H9 (cell line): ENCODE data around the gene FBN2. TPM values are rescaled to one million over a fixed set of nuclear protein-coding genes. Genes with fewer than 3 reads are reported as not detected.

Experiments
- DNase-seq: peaks from one replicate; pipeline ENCODE4 v3.0.0-alpha.2; 2017
- H2AFZ ChIP-seq: one replicate; pipeline ENCODE4 v1.6.1; 2013; ENCODE audit warnings: mild to moderate bottlenecking, low read length, control low read depth, moderate library complexity
- H2AK5ac ChIP-seq: 2 replicates; pipeline ENCODE4 v1.6.1; 2013; ENCODE audit warnings: low read length, control low read depth, mixed read lengths; ENCODE audit not compliant: insufficient read length
- H2BK120ac ChIP-seq: one replicate; pipeline ENCODE4 v1.6.1; 2013; ENCODE audit warnings: low read depth, mild to moderate bottlenecking, low read length, control low read depth, inconsistent platforms; ENCODE audit not compliant: poor library complexity, severe bottlenecking
- H2BK12ac ChIP-seq: 2 replicates; pipeline ENCODE4 v1.6.1; 2013; ENCODE audit warnings: low read length, control low read depth, mixed read lengths, low read depth; ENCODE audit not compliant: insufficient read length
- H2BK15ac ChIP-seq: 2 replicates; pipeline ENCODE4 v1.6.1; 2013; ENCODE audit warnings: low read depth, low read length, control low read depth
- H2BK20ac ChIP-seq: one replicate; pipeline ENCODE4 v1.6.1; 2013; ENCODE audit warnings: low read depth, mild to moderate bottlenecking, low read length, control low read depth, inconsistent platforms; ENCODE audit not compliant: poor library complexity, severe bottlenecking
- H2BK5ac ChIP-seq: 2 replicates; pipeline ENCODE4 v1.6.1; 2013; ENCODE audit warnings: low read length, control low read depth, mixed read lengths; ENCODE audit not compliant: insufficient read length
- H3K14ac ChIP-seq: 2 replicates; pipeline ENCODE4 v1.6.1; 2013; ENCODE audit warnings: low read length, control low read depth; ENCODE audit not compliant: insufficient read depth
- H3K18ac ChIP-seq: 2 replicates; pipeline ENCODE4 v1.6.1; 2013; ENCODE audit warnings: low read depth, mild to moderate bottlenecking, mixed read lengths, low read length, control low read depth; ENCODE audit not compliant: insufficient read length
- H3K23ac ChIP-seq: 2 replicates; pipeline ENCODE4 v1.6.1; 2013; ENCODE audit warnings: low read length, control low read depth, mixed read lengths, low read depth; ENCODE audit not compliant: insufficient read length
- H3K23me2 ChIP-seq: 2 replicates; pipeline ENCODE4 v1.6.1; 2013; ENCODE audit warnings: low read depth, mild to moderate bottlenecking, mixed read lengths, low read length, control low read depth; ENCODE audit not compliant: insufficient read length, poor library complexity, severe bottlenecking
- H3K27ac ChIP-seq: 2 replicates; pipeline ENCODE4 v1.5.1; 2013; ENCODE audit warnings: low read length, control low read depth, mixed read lengths, low read depth; ENCODE audit not compliant: insufficient read length
- H3K27me3 ChIP-seq: 2 replicates; pipeline ENCODE4 v1.6.1; 2013; ENCODE audit warnings: low read length, control low read depth, inconsistent platforms; ENCODE audit not compliant: insufficient read depth
- H3K4ac ChIP-seq: 2 replicates; pipeline ENCODE4 v1.6.1; 2013; ENCODE audit warnings: low read depth, mild to moderate bottlenecking, control low read depth, inconsistent platforms, low read length, moderate library complexity
- H3K4me1 ChIP-seq: 2 replicates; pipeline ENCODE4 v1.6.1; 2013; ENCODE audit warnings: low read length, control low read depth, inconsistent platforms; ENCODE audit not compliant: insufficient read depth
- H3K4me2 ChIP-seq: 2 replicates; pipeline ENCODE4 v1.6.1; 2013; ENCODE audit warnings: low read length, control low read depth, mixed read lengths; ENCODE audit not compliant: insufficient read length, insufficient read depth
- H3K56ac ChIP-seq: 2 replicates; pipeline ENCODE4 v1.6.1; 2013; ENCODE audit warnings: low read depth, mild to moderate bottlenecking, mixed read lengths, low read length, control low read depth; ENCODE audit not compliant: insufficient read length
- H3K79me1 ChIP-seq: 2 replicates; pipeline ENCODE4 v1.6.1; 2013; ENCODE audit warnings: low read depth, mild to moderate bottlenecking, moderate library complexity, low read length, control low read depth, inconsistent platforms; ENCODE audit not compliant: insufficient read depth, poor library complexity, severe bottlenecking
- H3K79me2 ChIP-seq: 2 replicates; pipeline ENCODE4 v1.6.1; 2013; ENCODE audit warnings: low read length, control low read depth, inconsistent platforms; ENCODE audit not compliant: insufficient read depth
- H3K9ac ChIP-seq: 2 replicates; pipeline ENCODE4 v1.6.1; 2013; ENCODE audit warnings: low read length, control low read depth, mixed read lengths; ENCODE audit not compliant: insufficient read length; ENCODE audit errors: extremely low read depth
- H3K9me3 ChIP-seq: one replicate; pipeline ENCODE4 v1.6.1; 2013; ENCODE audit warnings: low read depth, low read length, inconsistent platforms; ENCODE audit not compliant: control insufficient read depth
- H3T11ph ChIP-seq: one replicate; pipeline ENCODE4 v1.6.1; 2013; ENCODE audit warnings: mild to moderate bottlenecking, low read length, control low read depth, inconsistent platforms
- H4K20me1 ChIP-seq: one replicate; pipeline ENCODE4 v1.6.1; 2013; ENCODE audit not compliant: control insufficient read depth, insufficient read length, insufficient read depth
- H4K5ac ChIP-seq: 2 replicates; pipeline ENCODE4 v1.6.1; 2013; ENCODE audit warnings: low read depth, mild to moderate bottlenecking, mixed read lengths, low read length, control low read depth; ENCODE audit not compliant: insufficient read length
- H4K8ac ChIP-seq: replicated peaks from 2 replicates; pipeline ENCODE4 v1.6.1; 2013; ENCODE audit warnings: low read length, control low read depth, mixed read lengths, low read depth; ENCODE audit not compliant: insufficient read length
- H4K91ac ChIP-seq: 2 replicates; pipeline ENCODE4 v1.6.1; 2013; ENCODE audit warnings: low read depth, mild to moderate bottlenecking, moderate library complexity, mixed read lengths, low read length, control low read depth; ENCODE audit not compliant: insufficient read length
- H3K27ac Mint-ChIP-seq, 3 experiments: 2 replicates in 2 of 3; 3 replicates in 1 of 3; pipeline ENCODE4 v1.8.0; 2020 to 2021; ENCODE audit warnings: mixed read lengths in 3 of 3, mild to moderate bottlenecking in 1 of 3, moderate library complexity in 1 of 3
- H3K27me3 Mint-ChIP-seq: 2 replicates; pipeline ENCODE4 v1.8.0; 2021; ENCODE audit warnings: low read depth, mild to moderate bottlenecking, moderate library complexity, mixed read lengths
- H3K36me3 Mint-ChIP-seq, 3 experiments: 2 replicates in 2 of 3; 3 replicates in 1 of 3; pipeline ENCODE4 v1.8.0; 2020 to 2021; ENCODE audit warnings: low read depth in 3 of 3, mixed read lengths in 3 of 3; ENCODE audit not compliant: insufficient read depth in 1 of 3
- H3K4me1 Mint-ChIP-seq, 2 experiments: 2 replicates each; pipeline ENCODE4 v1.8.0; 2020; ENCODE audit warnings: mixed read lengths in 2 of 2
- H3K4me3 Mint-ChIP-seq, 2 experiments: 2 replicates in 1 of 2; 3 replicates in 1 of 2; pipeline ENCODE4 v1.8.0; 2020 to 2021; ENCODE audit warnings: mild to moderate bottlenecking in 2 of 2, mixed read lengths in 2 of 2, moderate library complexity in 1 of 2
- H3K9me3 Mint-ChIP-seq, 2 experiments: 2 replicates in 1 of 2; 3 replicates in 1 of 2; pipeline ENCODE4 v1.8.0; 2020; ENCODE audit warnings: mild to moderate bottlenecking in 2 of 2, mixed read lengths in 2 of 2, moderate library complexity in 1 of 2
- WGBS: extraction: QIAGEN DNeasy Blood & Tissue Kit; methylation state at CpG from one replicate; pipeline ENCODE4 v1.1.7; 2013; ENCODE audit warnings: missing lambda C conversion rate, low lambda C conversion rate, mixed read lengths; ENCODE audit not compliant: insufficient read length; ENCODE audit errors: extremely low coverage; 5-methylcytosine and 5-hydroxymethylcytosine counted together
- total RNA-seq: library from RNA; stranded (reverse); gene quantifications from 2 replicates; pipeline ENCODE4 v1.2.1, GENCODE V29; 2021
- TF ChIP-seq, protein P1 (sequence below): fragments of 200-600 bp; sonication (generic); conservative IDR thresholded peaks from 3 replicates; pipeline ENCODE4 v1.8.0; 2021; ENCODE audit warnings: antibody characterized with exemption, mild to moderate bottlenecking

Gene FBN2
- total RNA-seq, 1 experiment from 2014 or later: 8.3 TPM

DNA sequence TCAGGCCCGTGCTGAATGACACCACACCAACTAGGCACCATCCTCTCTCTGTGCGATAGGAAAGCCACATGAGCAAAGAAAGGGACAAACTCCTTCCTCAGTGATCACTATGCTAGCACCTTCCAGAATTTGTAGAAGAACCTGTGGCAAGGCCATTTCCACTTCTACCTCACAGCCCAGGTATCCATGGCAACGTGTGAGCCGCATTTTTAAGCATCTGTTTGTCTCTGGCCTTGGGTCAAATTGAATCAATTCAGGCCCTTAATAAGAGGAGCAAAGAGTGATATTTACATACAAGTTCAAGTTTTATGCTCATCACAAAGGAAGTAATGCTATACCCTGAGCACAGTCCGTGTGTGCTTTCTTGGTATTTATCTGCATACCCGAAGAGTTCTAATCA, 275.1 kb downstream of the FBN2 start:
- Mint-ChIP-seq H3K27me3 (no peaks in the 10 kb centered on the region), H3K4me3 (no peak overlapping the region), H3K9me3 (peaks cover 0 to 3% of the 10 kb centered on the region in 2 experiments; a peak in 3 of 5 replicates), H3K4me1 (peaks cover 8 to 12% of the 10 kb centered on the region in 2 experiments; a peak in 3 of 4 replicates), H3K27ac (no peak overlapping the region), H3K36me3 (peaks cover 3 to 8% (median 4%) of the 10 kb centered on the region in 3 experiments; a peak in 5 of 7 replicates)
- WGBS: no CpG with 5 or more reads among the region's 6 CpGs
- no peak overlapping the region for H4K5ac ChIP-seq
- no peak overlapping the region for H3K9ac ChIP-seq
- H3T11ph ChIP-seq: no peak overlapping the region
- H3K9me3 ChIP-seq: no peaks in the 10 kb centered on the region
- H3K18ac ChIP-seq: no peak overlapping the region
- H3K23ac ChIP-seq: no peak overlapping the region
- H4K20me1 ChIP-seq: no peaks in the 10 kb centered on the region
- H3K79me2 ChIP-seq: no peaks in the 10 kb centered on the region
- H2BK15ac ChIP-seq: no peak overlapping the region
- H2BK120ac ChIP-seq: no peak overlapping the region
- H4K91ac ChIP-seq: no peak overlapping the region
- H4K8ac ChIP-seq: no peak overlapping the region
- no peak overlapping the region for H3K27ac ChIP-seq
- no peak overlapping the region for H2AFZ ChIP-seq
- H3K27me3 ChIP-seq: no peaks in the 10 kb centered on the region
- H3K56ac ChIP-seq: no peak overlapping the region
- no peaks in the 10 kb centered on the region for H3K4me1 ChIP-seq
- H2AK5ac ChIP-seq: no peak overlapping the region
- no peak overlapping the region for H2BK20ac ChIP-seq
- no peak for DNase-seq
- H3K23me2 ChIP-seq: no peaks in the 10 kb centered on the region
- no peak overlapping the region for H3K4me2 ChIP-seq
- no peaks in the 10 kb centered on the region for H3K79me1 ChIP-seq
- no peak overlapping the region for H2BK5ac ChIP-seq
- H2BK12ac ChIP-seq: no peak overlapping the region
- TF ChIP-seq, protein P1, sequence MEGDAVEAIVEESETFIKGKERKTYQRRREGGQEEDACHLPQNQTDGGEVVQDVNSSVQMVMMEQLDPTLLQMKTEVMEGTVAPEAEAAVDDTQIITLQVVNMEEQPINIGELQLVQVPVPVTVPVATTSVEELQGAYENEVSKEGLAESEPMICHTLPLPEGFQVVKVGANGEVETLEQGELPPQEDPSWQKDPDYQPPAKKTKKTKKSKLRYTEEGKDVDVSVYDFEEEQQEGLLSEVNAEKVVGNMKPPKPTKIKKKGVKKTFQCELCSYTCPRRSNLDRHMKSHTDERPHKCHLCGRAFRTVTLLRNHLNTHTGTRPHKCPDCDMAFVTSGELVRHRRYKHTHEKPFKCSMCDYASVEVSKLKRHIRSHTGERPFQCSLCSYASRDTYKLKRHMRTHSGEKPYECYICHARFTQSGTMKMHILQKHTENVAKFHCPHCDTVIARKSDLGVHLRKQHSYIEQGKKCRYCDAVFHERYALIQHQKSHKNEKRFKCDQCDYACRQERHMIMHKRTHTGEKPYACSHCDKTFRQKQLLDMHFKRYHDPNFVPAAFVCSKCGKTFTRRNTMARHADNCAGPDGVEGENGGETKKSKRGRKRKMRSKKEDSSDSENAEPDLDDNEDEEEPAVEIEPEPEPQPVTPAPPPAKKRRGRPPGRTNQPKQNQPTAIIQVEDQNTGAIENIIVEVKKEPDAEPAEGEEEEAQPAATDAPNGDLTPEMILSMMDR: no peak
- no peak overlapping the region for H3K14ac ChIP-seq
- no peak overlapping the region for H3K4ac ChIP-seq
